Skeletal muscle cell (primary cell): ENCODE results near the gene DNAH6.
"Not testable (repeated sequence)": the region's sequence is repeated elsewhere in the genome, so short reads cannot be mapped to it uniquely, and the experiment has no call there.

Experiments used
- DNase-seq: peaks from one replicate; pipeline ENCODE4 v3.0.0-alpha.2; 2010; ENCODE audit warnings: low read depth
- H3K4me3 ChIP-seq: 2 replicates; pipeline ENCODE4 v1.5.1; 2011; ENCODE audit warnings: low read depth, mild to moderate bottlenecking, control low read depth, low read length, moderate library complexity

The DNAH6 gene, protein sequence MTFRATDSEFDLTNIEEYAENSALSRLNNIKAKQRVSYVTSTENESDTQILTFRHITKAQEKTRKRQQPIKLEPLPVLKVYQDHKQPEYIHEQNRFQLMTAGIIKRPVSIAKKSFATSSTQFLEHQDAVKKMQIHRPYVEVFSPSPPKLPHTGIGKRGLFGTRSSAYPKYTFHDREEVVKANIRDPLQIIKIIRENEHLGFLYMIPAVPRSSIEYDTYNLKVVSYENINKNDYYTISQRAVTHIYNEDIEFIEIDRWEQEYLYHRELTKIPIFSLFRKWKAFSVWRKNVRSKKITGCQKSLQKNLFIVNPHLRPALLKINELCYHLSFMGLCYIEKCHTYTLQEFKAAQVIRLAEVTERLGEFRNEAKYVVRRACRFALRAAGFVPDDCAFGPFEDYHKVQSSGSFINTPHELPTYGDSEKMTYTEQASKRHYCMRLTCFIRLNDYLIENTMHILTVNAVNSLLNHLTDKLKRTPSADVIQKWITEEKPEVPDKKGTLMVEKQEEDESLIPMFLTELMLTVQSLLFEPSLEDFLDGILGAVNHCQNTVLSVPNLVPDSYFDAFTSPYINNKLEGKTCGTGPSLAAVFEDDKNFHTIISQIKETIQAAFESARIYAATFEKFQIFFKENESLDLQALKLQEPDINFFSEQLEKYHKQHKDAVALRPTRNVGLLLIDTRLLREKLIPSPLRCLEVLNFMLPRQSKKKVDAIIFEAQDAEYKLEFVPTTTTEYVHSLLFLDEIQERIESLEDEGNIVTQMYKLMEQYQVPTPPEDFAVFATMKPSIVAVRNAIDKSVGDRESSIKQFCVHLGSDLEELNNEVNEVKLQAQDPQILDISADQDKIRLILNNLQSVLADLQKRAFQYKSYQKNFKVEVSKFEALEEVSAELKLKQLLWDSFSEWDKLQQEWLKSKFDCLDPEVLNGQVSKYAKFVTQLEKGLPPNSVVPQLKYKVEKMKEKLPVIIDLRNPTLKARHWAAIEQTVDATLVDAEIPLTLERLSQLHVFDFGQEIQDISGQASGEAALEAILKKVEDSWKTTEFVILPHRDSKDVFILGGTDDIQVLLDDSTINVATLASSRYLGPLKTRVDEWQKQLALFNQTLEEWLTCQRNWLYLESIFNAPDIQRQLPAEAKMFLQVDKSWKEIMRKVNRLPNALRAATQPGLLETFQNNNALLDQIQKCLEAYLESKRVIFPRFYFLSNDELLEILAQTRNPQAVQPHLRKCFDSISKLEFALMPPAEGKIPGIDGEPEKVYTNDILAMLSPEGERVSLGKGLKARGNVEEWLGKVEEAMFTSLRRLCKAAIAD (N-terminal part only)

DNA sequence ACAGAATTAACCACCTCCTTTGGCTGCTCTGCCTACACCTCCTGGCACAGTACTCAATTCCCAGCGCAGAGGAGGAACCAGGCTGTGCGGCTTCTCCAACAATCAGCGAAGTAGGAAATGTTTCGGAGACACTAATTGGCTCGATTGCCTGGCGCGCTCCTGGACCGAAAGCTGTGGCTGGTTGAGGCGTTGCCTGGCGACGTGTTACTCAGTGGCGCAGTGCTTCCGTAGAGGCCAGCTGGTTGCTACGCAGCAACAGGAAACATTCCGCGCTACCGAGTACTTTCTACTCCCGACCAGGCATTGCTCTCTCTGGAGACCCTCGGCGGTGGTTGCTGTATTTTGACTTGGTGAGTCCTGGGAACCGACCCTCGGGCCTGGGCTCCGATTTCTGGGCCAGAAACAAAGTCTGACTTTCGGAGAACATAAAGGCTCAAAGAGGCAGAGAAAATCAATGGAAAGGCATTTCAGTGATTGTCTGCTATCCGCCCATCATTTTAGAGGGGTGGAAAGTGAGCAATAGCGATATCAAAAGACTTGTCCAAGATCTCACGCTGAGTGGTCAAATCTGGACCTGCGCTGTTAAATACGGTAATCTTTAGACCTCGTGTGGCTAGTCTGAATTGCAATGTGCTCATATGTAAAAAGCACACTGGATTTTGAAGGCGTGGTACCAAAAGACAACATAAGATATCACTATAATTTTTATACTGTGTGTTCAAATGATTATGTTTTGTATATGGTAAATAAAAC is at the start of gene DNAH6:
Gene DNAH6, plus strand, starts transcription at position 265 of the 753 bp plus-strand sequence. CDS start 1,329 bp downstream, outside the sequence.
- peak within 1 kb of the TSS; percentile 65 for H3K4me3 ChIP-seq
- DNase-seq, result peak; percentile 77

DNA sequence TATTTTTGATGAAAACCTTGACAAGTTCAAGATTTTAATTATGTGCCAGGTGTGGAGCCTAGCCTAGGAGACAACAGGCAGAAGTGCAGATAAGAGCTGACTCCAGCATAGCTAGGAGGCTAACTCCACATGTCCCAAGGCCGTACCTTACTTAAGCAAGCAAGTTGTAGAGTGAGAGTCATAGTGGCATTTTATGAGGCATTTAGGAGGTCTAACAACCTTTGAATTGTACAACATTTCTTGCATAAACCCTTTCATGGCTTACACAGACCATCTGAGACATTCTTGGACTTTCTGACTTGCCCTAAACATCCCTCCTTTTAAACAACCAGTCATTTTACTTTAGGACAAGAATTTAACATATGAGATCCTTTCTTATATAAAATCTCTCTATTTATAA is 48.9 kb upstream of the DNAH6 start:
- no peak overlapping the region for H3K4me3 ChIP-seq

DNA sequence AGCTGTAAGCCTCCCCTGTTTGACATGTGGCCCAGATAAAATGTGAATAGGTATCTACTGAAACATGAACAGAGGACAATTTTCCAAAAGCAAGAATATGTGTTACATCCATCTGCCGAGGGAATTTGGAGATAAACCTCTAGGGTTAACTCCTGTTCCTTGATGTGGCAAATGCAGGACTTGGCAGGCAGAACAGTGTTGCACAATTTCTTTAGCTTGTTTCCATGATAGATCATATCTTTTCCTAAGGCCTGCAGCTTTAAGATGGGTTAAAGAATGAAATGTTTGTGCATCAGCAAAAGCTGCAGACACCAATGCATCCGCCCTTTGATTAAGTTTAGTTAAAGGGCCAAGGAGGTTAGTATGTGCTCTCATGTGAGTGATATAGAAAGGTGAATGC is 43.9 kb upstream of the DNAH6 start:
- DNase-seq, result peak; percentile 46
- H3K4me3 ChIP-seq, result not testable (repeated sequence)

More for the DNA sequence above, 48.9 kb upstream of the DNAH6 start:
- no peak for DNase-seq

DNA sequence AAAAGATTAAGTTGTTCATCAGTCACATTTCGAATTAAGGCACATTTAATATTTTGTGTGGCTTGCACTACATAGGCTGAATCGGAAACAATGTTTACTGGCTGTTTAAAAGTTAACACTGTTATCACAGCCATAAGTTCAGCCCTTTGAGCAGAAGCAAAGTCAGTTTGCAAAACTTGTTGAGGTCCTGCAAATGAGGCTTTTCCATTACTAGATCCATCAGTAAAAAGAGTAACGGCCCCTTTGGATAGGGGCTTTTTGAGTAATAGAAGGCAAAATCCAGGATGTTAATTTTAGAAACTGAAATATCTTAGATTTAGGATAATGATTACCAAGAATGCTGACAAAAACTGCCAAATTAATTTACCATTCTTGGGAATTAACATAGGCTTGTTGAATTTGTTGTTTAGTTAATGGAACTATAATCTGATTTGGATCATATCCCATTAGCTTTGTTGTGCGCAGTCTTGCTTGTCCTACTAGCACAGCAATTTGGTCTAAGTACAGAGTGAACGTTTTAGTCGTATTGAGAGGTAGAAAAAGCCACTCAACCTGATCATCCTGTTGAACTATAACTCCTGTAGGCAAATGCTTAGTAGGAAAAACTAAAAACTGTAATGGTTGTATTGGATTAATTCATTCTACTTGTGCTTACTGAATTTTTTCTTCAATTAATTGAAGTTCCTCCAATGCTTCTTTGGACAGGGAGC is 43.3 kb upstream of the DNAH6 start:
- no peak overlapping the region for H3K4me3 ChIP-seq
- DNase-seq, result no peak

DNA sequence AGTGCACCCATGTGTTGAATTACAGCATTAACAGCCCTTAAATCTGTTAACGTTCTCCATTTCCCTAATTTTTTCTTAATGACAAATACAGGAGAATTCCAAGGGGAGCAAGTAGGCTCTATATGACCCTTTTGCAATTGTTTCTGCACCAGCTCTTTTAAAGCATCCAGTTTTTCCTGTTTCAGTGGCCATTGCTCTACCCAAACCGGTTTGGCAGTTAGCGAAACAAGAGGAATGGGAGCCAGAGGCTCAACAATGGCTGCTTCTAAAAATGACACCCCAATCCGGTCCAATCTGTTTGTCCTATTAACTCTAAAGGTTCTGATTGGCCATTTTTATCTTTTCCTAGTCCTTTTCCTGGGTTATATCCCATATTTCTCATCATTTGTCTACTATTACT is 42.1 kb upstream of the DNAH6 start:
- DNase-seq, result no peak

DNA sequence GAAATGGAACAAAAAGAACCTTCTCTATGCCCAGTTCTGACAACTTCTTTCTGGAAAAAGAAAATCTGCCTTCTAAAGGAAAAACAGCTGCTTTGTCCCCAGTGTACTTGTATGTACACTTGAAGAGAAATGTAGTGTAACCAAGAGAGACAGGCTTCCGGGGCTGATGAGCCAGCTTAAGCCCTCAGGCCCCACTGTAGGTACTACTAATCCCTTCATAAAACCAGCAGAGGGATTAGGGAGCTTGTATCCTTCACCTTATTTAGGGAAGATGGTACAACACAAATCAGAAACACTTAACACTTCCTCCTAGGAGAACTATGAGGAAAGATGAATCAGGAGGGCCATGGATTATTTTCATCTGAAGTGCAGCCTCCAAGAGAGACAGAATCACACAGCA is 38.4 kb upstream of the DNAH6 start:
- DNase-seq, result no peak
- no peak overlapping the region for H3K4me3 ChIP-seq

More for the DNA sequence above, 42.1 kb upstream of the DNAH6 start:
- no peak overlapping the region for H3K4me3 ChIP-seq

DNA sequence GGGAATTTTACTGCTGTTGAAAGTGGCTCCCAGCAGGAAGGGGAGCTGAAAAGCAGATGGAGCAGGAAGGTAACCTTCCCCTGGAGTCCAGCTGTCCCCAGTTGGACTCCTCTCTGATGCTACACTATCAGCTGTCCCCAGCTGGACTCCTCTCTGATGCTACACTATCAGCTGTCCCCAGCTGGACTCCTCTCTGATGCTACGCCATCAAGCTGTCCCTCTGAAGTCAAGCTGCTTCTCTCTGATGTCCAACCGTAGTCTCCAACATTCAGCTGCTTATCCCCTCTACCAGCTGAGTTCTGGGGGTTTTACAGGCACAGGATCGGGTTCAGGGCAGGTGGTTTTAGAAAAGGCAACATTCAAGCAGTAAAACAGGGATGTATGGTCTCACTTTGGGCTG is 37.4 kb upstream of the DNAH6 start:
- DNase-seq, result no peak
- H3K4me3 ChIP-seq, result no peak overlapping the region

DNA sequence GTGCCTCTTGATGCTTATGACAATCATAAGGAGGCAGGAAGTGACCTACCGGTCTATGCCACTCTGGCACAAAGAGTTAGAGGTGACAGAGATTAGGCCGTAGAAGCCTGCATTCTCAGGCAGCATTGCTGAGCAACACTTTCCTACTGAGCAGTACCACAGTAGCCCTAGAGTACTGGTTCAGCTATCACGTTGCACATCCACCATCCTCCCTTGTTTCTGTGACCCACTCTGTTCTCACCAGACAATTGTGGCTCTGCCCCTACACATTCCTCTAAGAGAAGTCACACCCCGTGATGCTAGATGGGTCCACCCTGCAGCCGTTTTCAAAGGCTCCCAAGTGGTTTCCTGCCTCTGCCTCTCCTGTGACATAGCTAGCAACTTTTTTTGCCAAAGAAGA is 34.6 kb upstream of the DNAH6 start:
- peak; percentile 51 for DNase-seq
- H3K4me3 ChIP-seq, result no peak overlapping the region

DNA sequence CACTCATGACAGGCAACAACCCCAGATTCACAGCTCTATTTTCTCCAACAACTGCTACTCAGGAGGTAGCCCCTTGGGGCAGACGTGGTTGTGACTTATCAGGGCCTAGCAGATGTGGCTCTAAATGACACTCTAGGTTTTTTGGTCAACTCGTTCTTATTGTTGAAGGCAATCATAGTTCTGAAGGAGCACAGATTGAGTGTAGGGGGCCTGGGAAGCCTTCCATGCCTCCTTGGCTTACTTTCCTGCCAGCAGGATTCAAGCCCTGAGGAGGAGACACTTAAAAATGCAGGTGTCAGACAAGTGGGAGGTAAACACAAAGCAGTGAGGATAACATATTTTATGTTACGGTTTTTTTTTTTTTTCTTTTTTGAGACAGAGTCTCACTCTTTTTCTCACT is 33.7 kb upstream of the DNAH6 start:
- no peak for DNase-seq
- no peak overlapping the region for H3K4me3 ChIP-seq

DNA sequence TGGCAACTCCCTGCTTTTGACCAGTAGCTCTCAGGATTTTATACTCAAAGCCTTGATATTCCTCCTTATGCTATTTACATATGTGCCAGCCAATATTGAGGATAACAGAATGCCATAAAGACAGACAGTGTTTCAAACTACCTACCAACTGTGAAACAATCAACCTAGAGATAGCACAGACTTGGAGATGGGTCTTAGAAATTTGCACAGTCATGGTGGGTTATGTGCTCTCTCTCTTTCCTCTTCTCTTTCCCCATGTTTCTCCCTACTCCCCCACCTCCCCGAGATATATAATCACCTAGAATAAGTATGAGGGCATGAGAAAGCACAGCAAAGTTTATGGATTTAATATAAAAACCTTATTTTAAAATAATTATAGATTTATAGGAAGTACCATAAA is 33.0 kb upstream of the DNAH6 start:
- H3K4me3 ChIP-seq, result no peak overlapping the region
- no peak for DNase-seq

DNA sequence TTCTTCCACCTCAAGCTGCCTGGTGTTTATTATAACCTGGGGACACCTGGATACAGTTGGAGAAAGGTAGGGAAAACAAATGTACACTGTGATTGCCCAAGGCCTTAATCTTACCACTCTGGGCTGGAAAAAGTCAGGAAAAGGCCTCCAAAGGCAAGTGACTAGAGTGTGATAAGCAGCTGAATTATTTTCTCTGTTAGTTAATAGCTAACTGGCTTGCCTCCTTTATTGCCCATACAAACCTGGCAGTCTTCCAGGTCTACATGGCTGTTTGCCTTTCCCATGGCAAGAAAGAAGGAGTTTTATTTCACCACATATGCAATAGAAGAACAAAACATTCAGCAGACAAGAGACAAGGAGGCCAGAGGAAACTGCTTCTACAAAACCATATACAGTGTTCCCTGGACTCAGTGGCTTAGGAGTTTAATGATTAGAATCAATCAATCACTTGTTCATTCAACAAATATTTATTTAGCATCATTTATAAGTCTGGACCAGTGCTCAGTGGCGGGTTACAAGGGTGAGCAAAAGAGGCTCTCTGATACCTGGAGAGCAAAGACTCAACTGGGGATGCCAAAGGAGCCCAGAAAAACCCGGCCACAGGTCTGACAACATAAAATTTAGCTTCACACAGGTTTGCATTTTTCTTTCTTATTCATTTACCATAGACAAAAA is 29.7 kb upstream of the DNAH6 start:
- H3K4me3 ChIP-seq, result no peak overlapping the region
- DNase-seq, result peak; percentile 40

DNA sequence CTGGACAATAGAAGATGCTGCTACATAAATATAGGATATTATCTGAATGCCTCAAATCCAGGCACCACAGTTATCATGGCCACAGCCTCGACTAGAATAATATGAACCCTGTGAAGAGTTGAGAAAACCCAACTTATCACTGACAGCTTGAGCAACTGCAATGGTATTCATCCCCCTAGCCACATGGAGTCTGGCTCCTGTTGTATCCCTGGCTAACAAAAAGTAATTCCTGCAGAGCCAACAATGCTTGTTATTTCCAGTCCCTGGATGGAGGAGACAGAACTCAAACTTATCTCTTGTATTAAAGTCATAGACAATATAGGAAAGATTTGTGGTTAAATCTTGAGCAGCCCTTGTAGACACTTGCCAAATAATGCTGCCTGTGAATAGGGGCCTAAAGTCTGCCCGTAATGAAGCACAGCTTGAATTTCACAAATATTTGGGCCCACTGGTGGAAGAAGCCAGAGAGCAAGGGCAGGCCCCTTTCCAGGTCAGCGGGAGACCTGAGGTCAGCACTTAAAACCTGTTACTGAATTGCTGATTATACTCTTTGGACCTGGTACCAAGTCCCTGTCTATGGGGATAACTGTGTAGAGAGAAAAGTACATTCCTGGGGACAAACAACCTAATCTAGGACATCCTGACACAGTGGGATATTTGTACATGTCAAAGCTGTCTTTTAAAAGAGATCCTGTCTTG is 28.9 kb upstream of the DNAH6 start:
- no peak for DNase-seq
- no peak overlapping the region for H3K4me3 ChIP-seq

DNA sequence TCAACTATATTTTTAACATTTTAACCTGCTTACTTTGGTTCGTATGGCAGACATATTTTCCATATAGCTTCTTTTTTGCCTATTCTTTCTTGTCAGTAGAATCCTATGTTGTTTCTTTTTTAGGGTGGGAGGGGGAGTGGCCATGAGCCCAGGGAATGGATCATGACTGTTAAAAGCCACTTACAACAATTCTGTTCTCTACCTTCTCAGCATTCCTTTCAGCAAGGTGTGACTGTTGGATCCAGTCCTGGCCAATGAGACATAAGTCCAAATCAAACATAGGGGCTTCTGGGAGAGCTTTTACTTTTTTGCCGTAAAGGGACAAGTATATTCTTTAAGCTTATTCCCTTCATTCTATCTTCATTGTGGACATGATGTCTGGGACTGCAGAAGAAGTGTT is 25.0 kb upstream of the DNAH6 start:
- DNase-seq, result no peak
- no peak overlapping the region for H3K4me3 ChIP-seq

DNA sequence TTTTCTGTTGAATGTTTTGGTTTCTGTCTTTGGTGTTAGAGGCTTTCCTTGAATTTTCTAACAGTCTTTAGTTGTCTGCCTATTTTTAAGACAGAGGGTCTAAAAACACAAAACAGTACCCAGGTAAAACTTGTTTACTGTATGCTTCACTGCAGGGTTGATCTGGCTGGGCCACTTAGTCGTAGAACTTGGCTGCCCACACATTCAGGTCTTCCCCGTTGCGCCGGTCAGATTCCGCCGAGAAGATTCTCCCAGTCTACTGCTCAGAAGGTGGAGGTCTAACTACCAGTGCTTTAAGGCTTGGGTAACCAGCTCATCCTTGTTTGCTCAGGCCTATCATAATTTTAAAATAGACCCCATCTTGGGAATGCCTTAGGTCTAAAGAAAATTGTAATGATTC is 24.6 kb upstream of the DNAH6 start:
- no peak overlapping the region for H3K4me3 ChIP-seq
- DNase-seq, result no peak

DNA sequence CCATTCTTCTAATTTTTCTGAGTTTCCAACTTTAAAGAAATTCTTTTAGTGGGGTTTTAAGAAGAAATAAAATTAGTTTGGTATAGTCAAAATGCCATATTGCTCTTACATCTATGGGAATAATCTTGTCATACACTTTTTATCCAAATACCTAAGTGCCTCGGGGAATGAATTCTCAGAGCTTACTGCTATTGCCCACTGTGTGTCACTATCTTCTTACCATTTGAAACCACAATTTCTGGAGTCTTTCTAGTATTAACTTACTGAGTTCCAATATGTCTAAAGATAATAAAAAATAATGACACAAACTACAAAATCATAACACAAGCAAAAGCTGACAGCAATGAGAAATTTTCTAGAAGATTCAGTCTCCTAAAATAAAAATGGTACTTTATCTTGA is 23.7 kb upstream of the DNAH6 start:
- no peak for DNase-seq
- H3K4me3 ChIP-seq, result no peak overlapping the region

DNA sequence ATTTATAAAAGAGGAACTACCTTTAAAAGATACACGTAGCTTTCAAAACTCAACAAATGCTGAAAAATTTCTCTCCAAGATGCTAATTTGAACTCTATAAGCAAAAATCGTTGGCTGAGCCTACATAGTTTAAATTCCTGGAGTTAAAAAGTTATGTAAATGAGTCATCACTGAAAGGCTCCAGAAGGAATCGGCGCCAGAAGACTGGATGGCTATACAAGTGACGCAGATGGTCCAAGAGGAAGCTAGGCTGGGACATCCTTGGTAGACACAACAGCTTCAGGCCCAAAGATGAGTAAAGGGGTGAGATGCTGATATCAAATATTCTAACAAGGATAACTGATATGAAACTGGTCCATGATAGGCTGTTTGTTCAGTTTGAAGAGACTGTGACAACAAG is 22.8 kb upstream of the DNAH6 start:
- H3K4me3 ChIP-seq, result no peak overlapping the region

DNA sequence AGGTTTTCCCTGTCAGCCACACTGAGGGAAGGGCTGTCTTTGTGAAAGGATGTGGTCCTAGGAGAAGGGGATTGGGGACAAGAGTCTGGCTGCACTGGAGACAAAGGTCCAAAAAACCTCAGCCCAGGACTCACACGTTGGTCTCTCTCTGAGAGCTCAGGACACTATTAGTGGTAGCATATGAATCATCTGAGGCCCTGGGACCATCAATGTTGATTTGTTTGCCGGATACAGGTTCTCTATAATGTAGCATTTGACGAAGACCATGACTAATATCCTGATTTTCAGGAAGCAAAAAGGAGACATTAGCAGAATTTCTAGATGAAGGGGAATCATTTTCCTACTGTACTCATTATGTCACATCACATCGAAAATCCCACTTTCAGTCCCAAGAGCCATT is 22.2 kb upstream of the DNAH6 start:
- DNase-seq, result no peak
- no peak overlapping the region for H3K4me3 ChIP-seq

More for the DNA sequence above, 22.8 kb upstream of the DNAH6 start:
- peak; percentile 67 for DNase-seq
